ENCODE data around the gene SCAP. TPM values are rescaled to one million over a fixed set of nuclear protein-coding genes. Genes with fewer than 3 reads are reported as not detected.

SCAP gene
- total and polyA plus RNA-seq, 2 of the 13 experiments (the other 11 are each of a cell fraction or from before 2014, with no cell fraction given) = 40.4 to 53.3 TPM

- TF ChIP-seq, protein P1, sequence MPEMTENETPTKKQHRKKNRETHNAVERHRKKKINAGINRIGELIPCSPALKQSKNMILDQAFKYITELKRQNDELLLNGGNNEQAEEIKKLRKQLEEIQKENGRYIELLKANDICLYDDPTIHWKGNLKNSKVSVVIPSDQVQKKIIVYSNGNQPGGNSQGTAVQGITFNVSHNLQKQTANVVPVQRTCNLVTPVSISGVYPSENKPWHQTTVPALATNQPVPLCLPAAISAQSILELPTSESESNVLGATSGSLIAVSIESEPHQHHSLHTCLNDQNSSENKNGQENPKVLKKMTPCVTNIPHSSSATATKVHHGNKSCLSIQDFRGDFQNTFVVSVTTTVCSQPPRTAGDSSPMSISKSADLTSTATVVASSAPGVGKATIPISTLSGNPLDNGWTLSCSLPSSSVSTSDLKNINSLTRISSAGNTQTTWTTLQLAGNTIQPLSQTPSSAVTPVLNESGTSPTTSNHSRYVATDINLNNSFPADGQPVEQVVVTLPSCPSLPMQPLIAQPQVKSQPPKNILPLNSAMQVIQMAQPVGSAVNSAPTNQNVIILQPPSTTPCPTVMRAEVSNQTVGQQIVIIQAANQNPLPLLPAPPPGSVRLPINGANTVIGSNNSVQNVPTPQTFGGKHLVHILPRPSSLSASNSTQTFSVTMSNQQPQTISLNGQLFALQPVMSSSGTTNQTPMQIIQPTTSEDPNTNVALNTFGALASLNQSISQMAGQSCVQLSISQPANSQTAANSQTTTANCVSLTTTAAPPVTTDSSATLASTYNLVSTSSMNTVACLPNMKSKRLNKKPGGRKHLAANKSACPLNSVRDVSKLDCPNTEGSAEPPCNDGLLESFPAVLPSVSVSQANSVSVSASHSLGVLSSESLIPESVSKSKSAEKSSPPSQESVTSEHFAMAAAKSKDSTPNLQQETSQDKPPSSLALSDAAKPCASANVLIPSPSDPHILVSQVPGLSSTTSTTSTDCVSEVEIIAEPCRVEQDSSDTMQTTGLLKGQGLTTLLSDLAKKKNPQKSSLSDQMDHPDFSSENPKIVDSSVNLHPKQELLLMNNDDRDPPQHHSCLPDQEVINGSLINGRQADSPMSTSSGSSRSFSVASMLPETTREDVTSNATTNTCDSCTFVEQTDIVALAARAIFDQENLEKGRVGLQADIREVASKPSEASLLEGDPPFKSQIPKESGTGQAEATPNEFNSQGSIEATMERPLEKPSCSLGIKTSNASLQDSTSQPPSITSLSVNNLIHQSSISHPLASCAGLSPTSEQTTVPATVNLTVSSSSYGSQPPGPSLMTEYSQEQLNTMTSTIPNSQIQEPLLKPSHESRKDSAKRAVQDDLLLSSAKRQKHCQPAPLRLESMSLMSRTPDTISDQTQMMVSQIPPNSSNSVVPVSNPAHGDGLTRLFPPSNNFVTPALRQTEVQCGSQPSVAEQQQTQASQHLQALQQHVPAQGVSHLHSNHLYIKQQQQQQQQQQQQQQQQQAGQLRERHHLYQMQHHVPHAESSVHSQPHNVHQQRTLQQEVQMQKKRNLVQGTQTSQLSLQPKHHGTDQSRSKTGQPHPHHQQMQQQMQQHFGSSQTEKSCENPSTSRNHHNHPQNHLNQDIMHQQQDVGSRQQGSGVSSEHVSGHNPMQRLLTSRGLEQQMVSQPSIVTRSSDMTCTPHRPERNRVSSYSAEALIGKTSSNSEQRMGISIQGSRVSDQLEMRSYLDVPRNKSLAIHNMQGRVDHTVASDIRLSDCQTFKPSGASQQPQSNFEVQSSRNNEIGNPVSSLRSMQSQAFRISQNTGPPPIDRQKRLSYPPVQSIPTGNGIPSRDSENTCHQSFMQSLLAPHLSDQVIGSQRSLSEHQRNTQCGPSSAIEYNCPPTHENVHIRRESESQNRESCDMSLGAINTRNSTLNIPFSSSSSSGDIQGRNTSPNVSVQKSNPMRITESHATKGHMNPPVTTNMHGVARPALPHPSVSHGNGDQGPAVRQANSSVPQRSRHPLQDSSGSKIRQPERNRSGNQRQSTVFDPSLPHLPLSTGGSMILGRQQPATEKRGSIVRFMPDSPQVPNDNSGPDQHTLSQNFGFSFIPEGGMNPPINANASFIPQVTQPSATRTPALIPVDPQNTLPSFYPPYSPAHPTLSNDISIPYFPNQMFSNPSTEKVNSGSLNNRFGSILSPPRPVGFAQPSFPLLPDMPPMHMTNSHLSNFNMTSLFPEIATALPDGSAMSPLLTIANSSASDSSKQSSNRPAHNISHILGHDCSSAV (CRISPR knock-in tag; IDR thresholded peaks at IDR 0.05; ENCODE audit: borderline replicate concordance) = no peak
- TF ChIP-seq NKX3-1 (CRISPR knock-in tag; IDR thresholded peaks at IDR 0.05) = no peak
- no peak for TF ChIP-seq MTF2 (CRISPR knock-in tag; IDR thresholded peaks at IDR 0.05; ENCODE audit: borderline replicate concordance)
- TF ChIP-seq, protein P2, sequence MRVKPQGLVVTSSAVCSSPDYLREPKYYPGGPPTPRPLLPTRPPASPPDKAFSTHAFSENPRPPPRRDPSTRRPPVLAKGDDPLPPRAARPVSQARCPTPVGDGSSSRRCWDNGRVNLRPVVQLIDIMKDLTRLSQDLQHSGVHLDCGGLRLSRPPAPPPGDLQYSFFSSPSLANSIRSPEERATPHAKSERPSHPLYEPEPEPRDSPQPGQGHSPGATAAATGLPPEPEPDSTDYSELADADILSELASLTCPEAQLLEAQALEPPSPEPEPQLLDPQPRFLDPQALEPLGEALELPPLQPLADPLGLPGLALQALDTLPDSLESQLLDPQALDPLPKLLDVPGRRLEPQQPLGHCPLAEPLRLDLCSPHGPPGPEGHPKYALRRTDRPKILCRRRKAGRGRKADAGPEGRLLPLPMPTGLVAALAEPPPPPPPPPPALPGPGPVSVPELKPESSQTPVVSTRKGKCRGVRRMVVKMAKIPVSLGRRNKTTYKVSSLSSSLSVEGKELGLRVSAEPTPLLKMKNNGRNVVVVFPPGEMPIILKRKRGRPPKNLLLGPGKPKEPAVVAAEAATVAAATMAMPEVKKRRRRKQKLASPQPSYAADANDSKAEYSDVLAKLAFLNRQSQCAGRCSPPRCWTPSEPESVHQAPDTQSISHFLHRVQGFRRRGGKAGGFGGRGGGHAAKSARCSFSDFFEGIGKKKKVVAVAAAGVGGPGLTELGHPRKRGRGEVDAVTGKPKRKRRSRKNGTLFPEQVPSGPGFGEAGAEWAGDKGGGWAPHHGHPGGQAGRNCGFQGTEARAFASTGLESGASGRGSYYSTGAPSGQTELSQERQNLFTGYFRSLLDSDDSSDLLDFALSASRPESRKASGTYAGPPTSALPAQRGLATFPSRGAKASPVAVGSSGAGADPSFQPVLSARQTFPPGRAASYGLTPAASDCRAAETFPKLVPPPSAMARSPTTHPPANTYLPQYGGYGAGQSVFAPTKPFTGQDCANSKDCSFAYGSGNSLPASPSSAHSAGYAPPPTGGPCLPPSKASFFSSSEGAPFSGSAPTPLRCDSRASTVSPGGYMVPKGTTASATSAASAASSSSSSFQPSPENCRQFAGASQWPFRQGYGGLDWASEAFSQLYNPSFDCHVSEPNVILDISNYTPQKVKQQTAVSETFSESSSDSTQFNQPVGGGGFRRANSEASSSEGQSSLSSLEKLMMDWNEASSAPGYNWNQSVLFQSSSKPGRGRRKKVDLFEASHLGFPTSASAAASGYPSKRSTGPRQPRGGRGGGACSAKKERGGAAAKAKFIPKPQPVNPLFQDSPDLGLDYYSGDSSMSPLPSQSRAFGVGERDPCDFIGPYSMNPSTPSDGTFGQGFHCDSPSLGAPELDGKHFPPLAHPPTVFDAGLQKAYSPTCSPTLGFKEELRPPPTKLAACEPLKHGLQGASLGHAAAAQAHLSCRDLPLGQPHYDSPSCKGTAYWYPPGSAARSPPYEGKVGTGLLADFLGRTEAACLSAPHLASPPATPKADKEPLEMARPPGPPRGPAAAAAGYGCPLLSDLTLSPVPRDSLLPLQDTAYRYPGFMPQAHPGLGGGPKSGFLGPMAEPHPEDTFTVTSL (CRISPR knock-in tag; IDR thresholded peaks at IDR 0.05; ENCODE audit: borderline replicate concordance) = no peak
- TF ChIP-seq, protein P3, sequence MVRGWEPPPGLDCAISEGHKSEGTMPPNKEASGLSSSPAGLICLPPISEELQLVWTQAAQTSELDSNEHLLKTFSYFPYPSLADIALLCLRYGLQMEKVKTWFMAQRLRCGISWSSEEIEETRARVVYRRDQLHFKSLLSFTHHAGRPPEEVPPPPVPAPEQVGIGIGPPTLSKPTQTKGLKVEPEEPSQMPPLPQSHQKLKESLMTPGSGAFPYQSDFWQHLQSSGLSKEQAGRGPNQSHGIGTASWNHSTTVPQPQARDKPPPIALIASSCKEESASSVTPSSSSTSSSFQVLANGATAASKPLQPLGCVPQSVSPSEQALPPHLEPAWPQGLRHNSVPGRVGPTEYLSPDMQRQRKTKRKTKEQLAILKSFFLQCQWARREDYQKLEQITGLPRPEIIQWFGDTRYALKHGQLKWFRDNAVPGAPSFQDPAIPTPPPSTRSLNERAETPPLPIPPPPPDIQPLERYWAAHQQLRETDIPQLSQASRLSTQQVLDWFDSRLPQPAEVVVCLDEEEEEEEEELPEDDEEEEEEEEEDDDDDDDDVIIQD (CRISPR knock-in tag; IDR thresholded peaks at IDR 0.05; ENCODE audit: low read depth) = no peak
- TF ChIP-seq ZNF768 (CRISPR knock-in tag; IDR thresholded peaks at IDR 0.05) = peak; percentile 39; the same call in 1 of the 2 replicates
- TF ChIP-seq JARID2 (CRISPR knock-in tag; IDR thresholded peaks at IDR 0.05; ENCODE audit: insufficient replicate concordance) = no peak
- TF ChIP-seq ZSCAN9 (CRISPR knock-in tag; IDR thresholded peaks at IDR 0.05; ENCODE audit: borderline replicate concordance) = no peak
- TF ChIP-seq CENPBD1 (CRISPR knock-in tag; IDR thresholded peaks at IDR 0.05; ENCODE audit: borderline replicate concordance, low read depth) = no peak
- TF ChIP-seq RXRB (CRISPR knock-in tag; IDR thresholded peaks at IDR 0.05; ENCODE audit: borderline replicate concordance) = peak; percentile 48; the same call in 1 of the 2 replicates
- TF ChIP-seq ZNF143 (CRISPR knock-in tag; IDR thresholded peaks at IDR 0.05) = no peak
- TF ChIP-seq SOX5 (CRISPR knock-in tag; IDR thresholded peaks at IDR 0.05; ENCODE audit: borderline replicate concordance) = 0 out of 2 replicates have a peak, but pooled peaks have one; percentile 23
Observed at GRCh38 chr3:47420511-47421484, 54.9 kb downstream of the SCAP start (continued).

All from HepG2 (cell line).